ENCODE data around the gene UAP1L1. TPM values are rescaled to one million over a fixed set of nuclear protein-coding genes. Genes with fewer than 3 reads are reported as not detected.
"Not testable (repeated sequence)": the region's sequence is repeated elsewhere in the genome, so short reads cannot be mapped to it uniquely, and the experiment has no call there.

The UAP1L1 gene
- total and polyA plus RNA-seq, 2 donors: 4.0 to 11.5 TPM

DNA sequence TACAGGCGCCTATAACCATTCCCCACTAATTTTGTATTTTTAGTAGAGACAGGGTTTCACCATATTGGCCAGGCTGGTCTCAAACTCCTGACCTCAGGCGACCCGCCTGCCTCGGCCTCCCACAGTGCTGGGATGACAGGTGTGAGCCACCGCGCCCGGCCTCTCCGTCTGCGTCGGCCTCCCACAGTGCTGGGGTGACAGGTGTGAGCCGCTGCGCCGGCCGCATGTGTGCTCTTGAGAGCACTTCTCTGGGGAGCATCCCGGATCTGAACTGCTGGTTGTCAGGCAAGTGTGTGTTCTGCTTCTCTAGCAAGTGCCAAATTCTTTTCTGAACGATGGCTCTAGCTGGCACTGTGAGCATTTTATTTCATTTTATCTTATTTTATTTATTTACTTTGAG lies 19.8 kb upstream of the UAP1L1 start:
- WGBS: 65% methylated on average over 16 of the region's 16 CpGs
- Histone ChIP-seq H3K4me3 (ENCODE audit: low read depth, low read length) (no peak overlapping the region), H3K36me3 (ENCODE audit: insufficient read depth) (no peaks in the 10 kb centered on the region), H3K4me1 (ENCODE audit: insufficient read depth) (no peaks in the 10 kb centered on the region), H3K27ac (ENCODE audit: low read depth) (no peak overlapping the region)
- DNase-seq (ENCODE audit: extremely low spot score): no peak

DNA sequence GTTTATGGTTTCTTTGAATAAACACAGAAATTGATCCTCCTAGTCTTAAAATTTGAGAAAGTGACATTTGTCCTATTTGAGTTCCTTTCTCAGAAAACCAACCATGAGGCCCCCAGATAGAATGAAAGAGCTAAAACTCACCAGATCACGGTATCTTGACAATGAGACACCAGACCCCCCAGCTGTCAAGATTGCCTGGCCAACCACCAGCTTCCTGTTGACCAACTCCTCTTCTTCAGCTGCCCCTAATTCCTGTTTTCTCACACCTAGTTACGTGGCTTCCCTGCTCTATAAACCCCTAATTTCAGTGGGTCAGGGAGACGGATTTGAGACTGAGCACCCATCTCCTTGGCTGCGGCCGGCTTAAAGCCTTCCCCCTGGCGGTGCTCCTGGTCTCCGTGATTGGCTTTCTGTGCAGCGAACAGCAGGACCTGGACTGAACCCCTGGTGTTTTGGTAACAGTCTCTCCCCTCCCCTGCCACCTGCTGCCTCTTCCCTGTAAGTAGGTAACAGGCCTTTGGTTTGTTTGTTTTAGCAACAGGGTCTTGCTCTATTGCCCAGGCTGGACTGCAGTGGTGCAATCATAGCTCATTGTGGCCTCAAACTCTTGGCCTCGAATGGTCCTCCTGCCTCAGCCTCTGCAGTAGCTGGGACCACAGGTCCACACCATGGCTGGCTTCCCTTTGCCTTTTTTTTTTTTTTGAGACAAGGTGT lies 18.6 kb upstream of the UAP1L1 start:
- H3K36me3 ChIP-seq (ENCODE audit: insufficient read depth): no peaks in the 10 kb centered on the region
- WGBS: 91% methylated on average over 9 of the region's 9 CpGs

GRCh38 chr9:137062384-137062783 lies 14.9 kb upstream of the UAP1L1 start:
- no peak overlapping the region for H3K27ac ChIP-seq (ENCODE audit: low read depth)
- no peak for DNase-seq (ENCODE audit: extremely low spot score)
- WGBS: 89% methylated on average over 15 of the region's 15 CpGs
- no peaks in the 10 kb centered on the region for H3K36me3 ChIP-seq (ENCODE audit: insufficient read depth)
- no peak overlapping the region for H3K4me3 ChIP-seq (ENCODE audit: low read depth, low read length)
- H3K4me1 ChIP-seq (ENCODE audit: insufficient read depth): no peaks in the 10 kb centered on the region

More for the DNA sequence above, 18.6 kb upstream of the UAP1L1 start:
- Histone ChIP-seq H3K27ac (ENCODE audit: low read depth) (no peak overlapping the region), H3K4me3 (ENCODE audit: low read depth, low read length) (no peak overlapping the region), H3K4me1 (ENCODE audit: insufficient read depth) (no peaks in the 10 kb centered on the region)
- DNase-seq (ENCODE audit: extremely low spot score): no peak

DNA sequence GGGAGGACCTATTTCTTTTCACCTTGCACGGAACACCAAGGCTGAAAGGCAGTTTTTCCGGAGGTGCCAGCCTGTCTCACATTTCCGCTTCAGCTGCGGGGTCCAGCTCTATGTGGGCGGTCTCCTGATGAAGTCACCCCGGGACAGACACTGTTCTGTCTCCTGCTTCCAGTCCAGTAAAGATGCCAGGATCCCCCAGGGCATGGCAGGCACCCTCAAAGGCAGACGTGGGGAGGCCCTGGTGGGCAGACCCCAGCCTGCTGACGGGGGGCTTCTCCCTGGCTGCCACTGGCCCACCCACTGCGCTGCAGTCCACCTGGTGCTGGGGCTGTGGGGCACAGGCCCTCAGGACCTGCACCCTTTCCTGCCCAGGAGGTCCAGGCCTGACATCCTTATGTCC lies 14.5 kb upstream of the UAP1L1 start:
- not testable (repeated sequence) for DNase-seq (ENCODE audit: extremely low spot score); H3K36me3 ChIP-seq (ENCODE audit: insufficient read depth); H3K4me3 ChIP-seq (ENCODE audit: low read depth, low read length); H3K4me1 ChIP-seq (ENCODE audit: insufficient read depth); H3K27ac ChIP-seq (ENCODE audit: low read depth)
- 90% methylated on average over 7 of the region's 9 CpGs for WGBS

GRCh38 chr9:137063311-137064026 lies 13.8 kb upstream of the UAP1L1 start:
- no peak overlapping the region for H3K4me3 ChIP-seq (ENCODE audit: low read depth, low read length)

DNA sequence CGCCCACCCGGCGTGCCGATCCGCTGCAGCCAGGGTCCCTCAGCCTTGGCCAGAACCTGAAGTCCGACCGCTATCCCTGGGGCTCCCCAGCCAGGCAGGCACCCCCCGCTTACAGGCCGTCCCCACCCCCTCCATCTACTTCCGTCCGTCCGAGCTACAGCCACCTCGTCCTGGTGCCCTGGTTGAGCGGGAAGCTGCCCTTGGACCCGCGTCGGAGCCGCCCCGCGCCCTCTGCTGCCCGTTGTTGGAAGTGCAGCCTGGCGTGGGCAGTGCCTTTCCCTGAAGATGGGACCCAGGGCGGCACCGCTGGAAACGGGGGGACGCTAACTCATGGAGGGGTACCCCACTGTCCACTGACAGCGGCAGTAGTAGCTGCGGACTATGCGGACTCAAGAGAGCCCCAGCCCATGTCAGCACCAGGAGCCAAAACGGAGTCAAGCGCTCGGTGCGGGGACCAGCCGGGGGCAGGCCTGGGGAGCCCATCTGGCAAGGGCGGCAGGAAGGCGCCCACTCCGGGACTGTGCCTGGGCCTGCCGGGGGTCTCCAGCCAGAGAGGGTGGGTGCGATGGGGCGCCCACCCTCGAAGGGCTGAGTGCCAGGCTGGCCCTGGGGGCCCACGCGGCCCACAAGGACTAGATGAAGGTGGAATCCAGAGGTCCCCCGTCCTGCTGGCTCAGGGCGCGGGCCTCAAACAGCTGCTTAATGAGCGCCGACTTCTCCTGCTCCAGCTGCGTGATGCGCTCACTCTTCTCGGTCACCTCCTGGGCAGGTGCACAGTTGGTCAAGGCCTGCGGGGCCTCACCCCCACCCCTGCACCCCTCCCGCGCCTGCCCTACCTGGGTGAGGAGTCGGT lies 13.1 kb upstream of the UAP1L1 start:
- H3K4me1 ChIP-seq (ENCODE audit: insufficient read depth): no peaks in the 10 kb centered on the region
- no peaks in the 10 kb centered on the region for H3K36me3 ChIP-seq (ENCODE audit: insufficient read depth)
- 50% methylated on average over 55 of the region's 55 CpGs for WGBS
- DNase-seq (ENCODE audit: extremely low spot score): no peak
- H3K4me3 ChIP-seq (ENCODE audit: low read depth, low read length): no peak overlapping the region
- H3K27ac ChIP-seq (ENCODE audit: low read depth): no peak overlapping the region

More at GRCh38 chr9:137063311-137064026, 13.8 kb upstream of the UAP1L1 start:
- H3K27ac ChIP-seq (ENCODE audit: low read depth): no peak overlapping the region
- WGBS: 84% methylated on average over 26 of the region's 26 CpGs
- no peak for DNase-seq (ENCODE audit: extremely low spot score)
- no peaks in the 10 kb centered on the region for H3K36me3 ChIP-seq (ENCODE audit: insufficient read depth)
- H3K4me1 ChIP-seq (ENCODE audit: insufficient read depth): no peaks in the 10 kb centered on the region

GRCh38 chr9:137064880-137065164 lies 12.5 kb upstream of the UAP1L1 start:
- no peak for DNase-seq (ENCODE audit: extremely low spot score)
- 85% methylated on average over 12 of the region's 12 CpGs for WGBS

GRCh38 chr9:137065336-137065967 lies 11.9 kb upstream of the UAP1L1 start:
- WGBS: 93% methylated on average over 23 of the region's 23 CpGs

More at GRCh38 chr9:137064880-137065164, 12.5 kb upstream of the UAP1L1 start:
- H3K4me3 ChIP-seq (ENCODE audit: low read depth, low read length): no peak overlapping the region
- H3K4me1 ChIP-seq (ENCODE audit: insufficient read depth): no peaks in the 10 kb centered on the region
- no peaks in the 10 kb centered on the region for H3K36me3 ChIP-seq (ENCODE audit: insufficient read depth)
- no peak overlapping the region for H3K27ac ChIP-seq (ENCODE audit: low read depth)

GRCh38 chr9:137066096-137066861 lies 11.0 kb upstream of the UAP1L1 start:
- Histone ChIP-seq H3K4me3 (ENCODE audit: low read depth, low read length) (no peak overlapping the region), H3K36me3 (ENCODE audit: insufficient read depth) (no peaks in the 10 kb centered on the region), H3K27ac (ENCODE audit: low read depth) (no peak overlapping the region), H3K4me1 (ENCODE audit: insufficient read depth) (no peaks in the 10 kb centered on the region)
- WGBS: 94% methylated on average over 26 of the region's 26 CpGs
- DNase-seq (ENCODE audit: extremely low spot score): no peak

More at GRCh38 chr9:137065336-137065967, 11.9 kb upstream of the UAP1L1 start:
- Histone ChIP-seq H3K4me3 (ENCODE audit: low read depth, low read length) (no peak overlapping the region), H3K4me1 (ENCODE audit: insufficient read depth) (no peaks in the 10 kb centered on the region), H3K36me3 (ENCODE audit: insufficient read depth) (no peaks in the 10 kb centered on the region), H3K27ac (ENCODE audit: low read depth) (no peak overlapping the region)
- DNase-seq (ENCODE audit: extremely low spot score): no peak

DNA sequence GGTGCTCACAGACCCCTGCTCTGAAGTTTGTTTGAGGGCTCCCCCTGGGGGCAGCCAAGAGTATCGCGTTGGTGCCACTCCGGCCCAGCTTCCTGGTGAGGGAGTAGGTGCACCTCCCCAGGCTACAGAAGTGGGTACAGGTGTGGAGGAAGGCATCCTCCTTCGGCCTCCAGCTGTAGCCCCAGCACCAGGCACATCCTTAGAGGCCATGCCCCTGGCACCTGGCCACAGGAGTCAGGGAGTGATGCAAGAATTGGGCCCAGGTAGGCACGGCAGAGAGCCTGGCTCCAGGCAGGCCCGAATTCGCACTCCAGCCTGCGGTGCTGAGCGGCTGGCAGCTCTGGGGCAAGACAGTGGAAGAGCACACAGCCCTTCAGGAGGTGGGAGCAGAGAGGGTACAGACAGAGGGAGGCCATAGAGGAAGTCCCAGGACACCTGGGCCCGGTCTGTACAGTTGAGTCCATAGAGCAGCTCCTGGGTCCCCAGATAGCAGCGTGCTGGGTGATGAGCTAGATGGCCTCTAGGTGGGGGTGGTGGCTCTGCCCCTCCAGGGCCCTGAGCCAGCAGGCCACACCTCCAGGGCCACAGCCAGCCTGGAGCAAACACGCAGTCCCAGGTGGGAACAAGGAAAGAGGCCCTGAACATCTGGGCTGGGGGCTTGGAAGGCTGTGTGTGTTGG lies 9.3 kb upstream of the UAP1L1 start:
- Histone ChIP-seq H3K4me1 (ENCODE audit: insufficient read depth) (no peaks in the 10 kb centered on the region), H3K36me3 (ENCODE audit: insufficient read depth) (no peaks in the 10 kb centered on the region), H3K4me3 (ENCODE audit: low read depth, low read length) (no peak overlapping the region), H3K27ac (ENCODE audit: low read depth) (no peak overlapping the region)
- WGBS: 57% methylated on average over 12 of the region's 12 CpGs
- DNase-seq (ENCODE audit: extremely low spot score): no peak

- Histone ChIP-seq H3K27ac (ENCODE audit: low read depth) (no peak overlapping the region), H3K4me1 (ENCODE audit: insufficient read depth) (no peaks in the 10 kb centered on the region), H3K4me3 (ENCODE audit: low read depth, low read length) (no peak overlapping the region), H3K36me3 (ENCODE audit: insufficient read depth) (no peaks in the 10 kb centered on the region)
- no peak for DNase-seq (ENCODE audit: extremely low spot score)
- 87% methylated on average over 17 of the region's 17 CpGs for WGBS
These were observed 8.5 kb upstream of the UAP1L1 start for GRCh38 chr9:137068539-137069507.
